Cardiac muscle cell (in vitro differentiated cells and primary cell): ENCODE measurements around the gene SREK1. TPM values are rescaled to one million over a fixed set of nuclear protein-coding genes. Genes with fewer than 3 reads are reported as not detected.

Experiments
- DNase-seq, 2 donors: peaks; one replicate each; pipeline versions ENCODE4 v3.0.0 to v3.0.0-alpha.2; 2010 to 2017; ENCODE audit warnings: low read depth in 1 of 2, low spot score in 1 of 2
- H3K27ac ChIP-seq: fragments of 200-600 bp; sonication (generic); 2 replicates; pipeline ENCODE4 v1.5.1; 2016
- H3K27me3 ChIP-seq: fragments of 200-600 bp; sonication (generic); 2 replicates; pipeline ENCODE4 v1.6.0; 2016; ENCODE audit warnings: control low read depth
- H3K36me3 ChIP-seq: fragments of 200-600 bp; sonication (generic); 2 replicates; pipeline ENCODE4 v1.5.1; 2016; ENCODE audit warnings: control low read depth
- H3K4me1 ChIP-seq: fragments of 200-600 bp; sonication (generic); 2 replicates; pipeline ENCODE4 v1.8.1; 2017; ENCODE audit warnings: low read depth, mild to moderate bottlenecking, mixed run types
- H3K4me3 ChIP-seq: fragments of 200-600 bp; sonication (generic); 2 replicates; pipeline ENCODE4 v1.5.1; 2016; ENCODE audit warnings: mild to moderate bottlenecking
- H3K9me3 ChIP-seq: fragments of 200-600 bp; sonication (generic); 2 replicates; pipeline ENCODE4 v1.5.1; 2017; ENCODE audit warnings: low read depth, mild to moderate bottlenecking, control low read depth
- CTCF ChIP-seq: IDR thresholded peaks from 2 replicates; pipeline ENCODE4 v1.5.1; 2012; ENCODE audit warnings: low read depth, mild to moderate bottlenecking, low read length
- polyA plus RNA-seq: library from polyadenylated mRNA; unstranded; fragments of >200 nt; fragmentation: Nextera tagmentation; extraction: Ambion mirVana; gene quantifications from 2 replicates; pipeline ENCODE4 v1.2.1, GENCODE V29; 2016
- total RNA-seq: library from RNA; depleted of rRNA; stranded (reverse); fragments of >200 nt; gene quantifications from 2 replicates; pipeline ENCODE4 v1.2.3, GENCODE V29; 2016

The SREK1 gene
- total and polyA plus RNA-seq, 2 experiments from 2014 or later = 49.8 to 58.9 TPM

GRCh38 chr5:66174338-66174737, 30.2 kb downstream of the SREK1 start:
- H3K4me3 ChIP-seq = no peak overlapping the region
- no peak overlapping the region for H3K27ac ChIP-seq
- H3K36me3 ChIP-seq = peaks cover 71% of the 10 kb centered on the region
- DNase-seq = peak; percentile 23 to 61
- no peaks in the 10 kb centered on the region for H3K27me3 ChIP-seq
- H3K9me3 ChIP-seq = no peaks in the 10 kb centered on the region
- TF ChIP-seq CTCF = peak; percentile 55
- H3K4me1 ChIP-seq = no peaks in the 10 kb centered on the region

GRCh38 chr5:66178799-66179198, 34.7 kb downstream of the SREK1 start:
- TF ChIP-seq CTCF = no peak
- no peaks in the 10 kb centered on the region for H3K4me1 ChIP-seq
- no peak overlapping the region for H3K27ac ChIP-seq
- H3K36me3 ChIP-seq = peaks cover 59% of the 10 kb centered on the region
- no peak for DNase-seq
- H3K9me3 ChIP-seq = no peaks in the 10 kb centered on the region
- no peak overlapping the region for H3K4me3 ChIP-seq
- H3K27me3 ChIP-seq = no peaks in the 10 kb centered on the region

- Histone ChIP-seq H3K9me3 (no peaks in the 10 kb centered on the region), H3K36me3 (peaks cover 59% of the 10 kb centered on the region), H3K4me3 (no peak overlapping the region), H3K27me3 (no peaks in the 10 kb centered on the region), H3K27ac (no peak overlapping the region), H3K4me1 (no peaks in the 10 kb centered on the region)
- TF ChIP-seq CTCF = no peak
- no peak for DNase-seq
These were observed 35.4 kb downstream of the SREK1 start for GRCh38 chr5:66179297-66180051.

GRCh38 chr5:66180282-66181155, 36.4 kb downstream of the SREK1 start:
- peak in 1 of 2 donors; percentile 23 for DNase-seq
- Histone ChIP-seq H3K9me3 (no peaks in the 10 kb centered on the region), H3K4me1 (no peaks in the 10 kb centered on the region), H3K27ac (no peak overlapping the region), H3K4me3 (no peak overlapping the region), H3K36me3 (peaks cover 50% of the 10 kb centered on the region), H3K27me3 (no peaks in the 10 kb centered on the region)
- TF ChIP-seq CTCF = no peak

- no peaks in the 10 kb centered on the region for H3K27me3 ChIP-seq
- H3K9me3 ChIP-seq = no peaks in the 10 kb centered on the region
- no peak for DNase-seq
- H3K27ac ChIP-seq = no peak overlapping the region
- no peaks in the 10 kb centered on the region for H3K4me1 ChIP-seq
- no peak overlapping the region for H3K4me3 ChIP-seq
- peaks cover 13% of the 10 kb centered on the region for H3K36me3 ChIP-seq
- TF ChIP-seq CTCF = no peak
These were observed 42.0 kb downstream of the SREK1 start for GRCh38 chr5:66186108-66186507.
